NCI-H1105 treated with DMSO at 0.1 percent for 48 hours (cell line): ENCODE data around the gene SPC24.
"Not testable (repeated sequence)": the region's sequence is repeated elsewhere in the genome, so short reads cannot be mapped to it uniquely, and the experiment has no call there.

Experiments
- DNase-seq: peaks from one replicate; lab custom pipeline; 2025; lab: John Stamatoyannopoulos, UW

Gene SPC24

DNA sequence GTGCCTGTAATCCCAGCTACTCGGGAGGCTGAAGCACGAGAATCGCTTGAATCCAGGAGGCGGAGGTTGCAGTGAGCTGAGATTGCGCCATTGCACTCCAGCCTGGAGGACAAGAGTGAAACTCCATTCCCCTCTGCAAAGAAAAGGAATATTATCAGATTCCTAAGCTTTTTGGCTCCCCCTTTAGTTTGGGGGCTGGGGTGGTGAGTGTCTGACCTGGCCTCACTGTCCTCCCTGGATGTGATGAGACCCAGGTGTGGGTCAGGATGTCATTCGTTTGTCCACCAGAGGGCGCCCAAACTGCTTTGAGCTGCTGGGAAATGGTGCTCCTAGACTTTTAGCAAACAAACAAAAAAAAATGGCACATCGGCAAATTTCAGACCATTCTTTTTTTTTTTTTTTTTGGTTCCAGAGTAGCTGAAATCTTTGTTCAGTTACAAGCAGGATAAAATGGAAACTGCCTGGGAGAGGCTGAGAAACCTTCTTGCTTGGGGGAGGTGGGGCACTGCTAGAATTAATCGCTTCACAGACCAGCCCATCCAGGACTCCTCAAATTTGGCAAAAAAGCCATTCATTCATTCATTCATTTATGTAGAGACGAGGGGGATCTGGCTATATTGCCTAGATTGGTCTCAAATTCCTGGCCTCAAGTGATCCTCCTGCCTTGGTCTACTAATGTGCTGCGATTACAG, 29.4 kb downstream of the SPC24 start:
- peak; percentile 71 for DNase-seq

DNA sequence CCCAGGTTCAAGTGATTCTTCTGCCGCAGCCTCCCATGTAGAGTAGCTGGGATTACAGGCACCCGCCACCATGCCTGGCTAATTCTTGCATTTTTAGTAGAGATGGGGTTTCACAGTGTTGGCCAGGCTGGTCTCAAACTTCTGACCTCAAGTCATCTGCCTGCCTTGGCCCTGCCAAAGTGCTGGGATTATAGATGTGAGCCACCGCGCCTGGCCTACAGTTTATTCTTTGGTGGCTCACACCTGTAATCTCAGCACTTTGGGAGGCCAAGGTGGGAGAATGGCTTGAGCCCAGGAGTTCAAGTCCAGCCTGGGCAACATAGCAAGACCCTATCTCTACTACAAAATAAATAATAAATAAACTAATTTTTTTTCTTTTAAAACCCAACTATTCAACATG, 31.4 kb downstream of the SPC24 start:
- DNase-seq, result not testable (repeated sequence)

DNA sequence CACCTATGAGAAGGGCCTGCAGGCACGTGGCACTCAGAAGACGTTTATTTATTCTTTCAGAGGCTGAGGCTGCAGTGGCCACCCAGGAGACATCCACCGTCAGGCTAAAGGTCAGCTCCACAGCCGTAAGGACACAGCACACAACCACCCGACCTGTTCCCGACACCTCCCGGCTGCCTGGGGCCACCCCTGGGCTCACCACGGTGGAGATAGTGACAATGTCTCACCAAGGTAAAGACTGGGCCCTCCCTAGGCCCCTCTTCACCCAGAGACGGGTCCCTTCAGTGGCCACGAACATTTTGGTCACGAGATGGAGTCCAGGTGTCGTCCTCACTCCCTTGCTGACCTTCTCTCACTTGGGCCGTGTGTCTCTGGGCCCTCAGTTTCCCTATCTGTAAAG, 32.5 kb downstream of the SPC24 start:
- DNase-seq, result no peak

DNA sequence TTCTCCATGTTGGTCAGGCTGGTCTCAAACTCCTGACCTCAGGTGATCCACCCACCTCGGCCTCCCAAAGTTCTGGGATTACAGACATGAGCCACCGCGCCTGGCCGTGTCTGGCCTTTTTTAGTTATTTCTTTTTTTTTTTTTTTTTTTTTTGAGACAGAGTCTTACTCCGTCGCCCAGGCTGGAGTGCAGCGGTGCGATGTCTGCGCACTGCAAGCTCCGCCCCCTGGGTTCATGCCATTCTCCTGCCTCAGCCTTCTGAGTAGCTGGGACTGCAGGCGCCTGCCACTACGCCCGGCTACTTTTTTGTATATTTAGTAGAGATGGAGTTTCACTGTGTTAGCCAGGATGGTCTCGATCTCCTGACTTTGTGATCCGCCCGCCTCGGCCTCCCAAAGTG, 33.6 kb downstream of the SPC24 start:
- not testable (repeated sequence) for DNase-seq

DNA sequence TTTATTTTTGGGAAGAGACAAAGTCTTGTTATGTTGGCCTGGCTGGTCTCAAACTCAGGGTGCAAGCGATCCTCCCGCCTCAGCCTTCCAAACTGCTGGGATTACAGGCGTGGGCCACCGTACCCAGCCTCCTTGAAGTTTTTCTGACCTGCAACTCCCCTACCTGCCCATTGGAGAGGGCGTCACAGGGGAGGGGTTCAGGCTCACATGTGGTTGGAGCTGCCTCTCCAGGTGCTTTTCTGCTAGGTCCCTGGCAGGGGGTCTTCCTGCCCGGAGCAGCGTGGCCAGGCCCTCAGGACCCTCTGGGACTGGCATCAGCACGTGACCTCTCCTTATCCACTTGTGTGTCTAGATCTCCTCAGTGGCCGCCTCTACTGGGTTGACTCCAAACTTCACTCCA, 39.1 kb downstream of the SPC24 start:
- DNase-seq, result no peak

DNA sequence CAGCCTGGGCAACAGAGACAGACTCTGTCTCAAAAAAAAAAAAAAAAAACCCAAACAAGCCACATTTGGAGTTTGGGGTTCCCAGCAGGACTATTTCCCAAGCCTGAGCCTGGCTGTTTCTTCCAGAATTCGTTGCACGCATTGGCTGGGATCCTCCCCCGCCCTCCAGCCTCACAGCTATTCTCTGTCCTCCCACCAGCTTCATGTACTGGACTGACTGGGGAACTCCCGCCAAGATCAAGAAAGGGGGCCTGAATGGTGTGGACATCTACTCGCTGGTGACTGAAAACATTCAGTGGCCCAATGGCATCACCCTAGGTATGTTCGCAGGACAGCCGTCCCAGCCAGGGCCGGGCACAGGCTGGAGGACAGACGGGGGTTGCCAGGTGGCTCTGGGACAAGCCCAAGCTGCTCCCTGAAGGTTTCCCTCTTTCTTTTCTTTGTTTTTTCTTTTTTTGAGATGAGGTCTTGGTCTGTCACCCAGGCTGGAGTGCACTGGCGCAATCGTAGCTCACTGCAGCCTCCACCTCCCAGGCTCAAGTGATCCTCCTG, 39.6 kb downstream of the SPC24 start:
- no peak for DNase-seq

DNA sequence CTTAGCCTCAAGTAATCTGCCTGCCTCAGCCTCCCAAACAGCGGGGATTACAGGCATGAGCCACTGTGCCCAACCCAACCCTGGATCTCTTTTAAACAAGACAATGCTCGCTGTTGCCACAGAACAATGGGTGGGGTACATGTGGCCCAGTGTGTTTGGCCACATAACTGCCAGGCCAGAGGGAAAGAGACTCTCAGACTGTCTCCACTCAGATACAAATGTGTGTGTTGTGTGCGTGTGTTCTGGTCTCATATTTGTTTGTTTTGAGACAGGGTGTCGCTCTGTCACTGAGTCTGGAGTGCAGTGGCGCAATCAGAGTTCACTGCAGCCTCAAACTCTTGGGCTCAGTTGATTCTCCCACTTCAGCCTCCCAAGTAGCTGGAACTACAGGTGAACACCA, 40.5 kb downstream of the SPC24 start:
- no peak for DNase-seq

DNA sequence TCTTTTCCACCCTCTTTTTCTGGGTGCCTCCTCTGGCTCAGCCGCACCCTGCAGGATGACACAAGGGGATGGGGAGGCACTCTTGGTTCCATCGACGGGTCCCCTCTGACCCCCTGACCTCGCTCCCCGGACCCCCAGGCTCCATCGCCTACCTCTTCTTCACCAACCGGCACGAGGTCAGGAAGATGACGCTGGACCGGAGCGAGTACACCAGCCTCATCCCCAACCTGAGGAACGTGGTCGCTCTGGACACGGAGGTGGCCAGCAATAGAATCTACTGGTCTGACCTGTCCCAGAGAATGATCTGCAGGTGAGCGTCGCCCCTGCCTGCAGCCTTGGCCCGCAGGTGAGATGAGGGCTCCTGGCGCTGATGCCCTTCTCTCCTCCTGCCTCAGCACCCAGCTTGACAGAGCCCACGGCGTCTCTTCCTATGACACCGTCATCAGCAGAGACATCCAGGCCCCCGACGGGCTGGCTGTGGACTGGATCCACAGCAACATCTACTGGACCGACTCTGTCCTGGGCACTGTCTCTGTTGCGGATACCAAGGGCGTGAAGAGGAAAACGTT, 42.4 kb downstream of the SPC24 start:
- DNase-seq, result no peak

DNA sequence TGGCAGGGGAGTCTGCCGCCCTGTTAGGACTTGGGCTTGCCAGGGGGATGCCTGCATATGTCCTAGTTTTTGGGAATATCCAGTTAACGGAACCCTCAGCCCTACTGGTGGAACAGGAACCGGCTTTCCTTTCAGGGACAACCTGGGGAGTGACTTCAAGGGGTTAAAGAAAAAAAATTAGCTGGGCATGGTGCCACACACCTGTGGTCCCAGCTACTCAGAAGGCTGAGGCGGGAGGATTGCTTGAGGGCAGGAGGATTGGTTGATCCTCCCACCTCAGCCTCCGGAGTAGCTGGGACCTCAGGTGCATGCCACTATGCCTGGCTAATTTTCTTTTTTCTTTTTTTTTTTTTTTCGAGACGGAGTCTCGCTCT, 43.8 kb downstream of the SPC24 start:
- DNase-seq, result peak; percentile 1

DNA sequence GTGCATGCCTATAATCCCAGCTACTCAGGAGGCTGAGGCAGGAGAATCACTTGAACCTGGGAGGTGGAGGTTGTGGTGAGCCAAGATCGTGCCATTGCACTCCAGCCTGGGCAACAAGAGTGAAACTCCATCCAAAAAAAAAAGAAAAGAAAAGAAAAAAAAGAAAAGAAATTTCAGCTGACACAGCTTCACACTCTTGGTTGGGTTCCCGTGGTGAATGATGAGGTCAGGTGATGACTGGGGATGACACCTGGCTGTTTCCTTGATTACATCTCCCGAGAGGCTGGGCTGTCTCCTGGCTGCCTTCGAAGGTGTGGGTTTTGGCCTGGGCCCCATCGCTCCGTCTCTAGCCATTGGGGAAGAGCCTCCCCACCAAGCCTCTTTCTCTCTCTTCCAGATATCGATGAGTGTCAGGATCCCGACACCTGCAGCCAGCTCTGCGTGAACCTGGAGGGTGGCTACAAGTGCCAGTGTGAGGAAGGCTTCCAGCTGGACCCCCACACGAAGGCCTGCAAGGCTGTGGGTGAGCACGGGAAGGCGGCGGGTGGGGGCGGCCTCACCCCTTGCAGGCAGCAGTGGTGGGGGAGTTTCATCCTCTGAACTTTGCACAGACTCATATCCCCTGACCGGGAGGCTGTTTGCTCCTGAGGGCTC, 44.3 kb downstream of the SPC24 start:
- DNase-seq, result no peak

DNA sequence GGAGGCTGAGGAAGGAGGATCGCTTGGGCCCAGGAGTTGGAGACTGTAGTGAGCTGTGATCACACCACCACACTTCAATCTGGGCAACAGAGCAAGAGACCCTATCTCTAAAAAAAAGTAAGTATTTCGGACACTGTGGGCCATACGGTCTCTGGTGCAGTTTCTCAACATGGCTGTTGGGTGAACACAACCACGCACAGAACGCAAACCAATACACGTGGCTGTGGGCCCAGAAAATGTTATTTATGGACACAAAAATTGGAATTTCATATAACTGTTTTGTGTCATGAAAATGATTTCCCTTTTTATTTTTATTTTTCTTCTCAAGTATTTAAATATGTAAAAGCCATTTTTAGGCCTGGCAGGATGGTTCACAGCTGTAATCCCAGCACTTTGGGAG, 46.8 kb downstream of the SPC24 start:
- DNase-seq, result no peak

DNA sequence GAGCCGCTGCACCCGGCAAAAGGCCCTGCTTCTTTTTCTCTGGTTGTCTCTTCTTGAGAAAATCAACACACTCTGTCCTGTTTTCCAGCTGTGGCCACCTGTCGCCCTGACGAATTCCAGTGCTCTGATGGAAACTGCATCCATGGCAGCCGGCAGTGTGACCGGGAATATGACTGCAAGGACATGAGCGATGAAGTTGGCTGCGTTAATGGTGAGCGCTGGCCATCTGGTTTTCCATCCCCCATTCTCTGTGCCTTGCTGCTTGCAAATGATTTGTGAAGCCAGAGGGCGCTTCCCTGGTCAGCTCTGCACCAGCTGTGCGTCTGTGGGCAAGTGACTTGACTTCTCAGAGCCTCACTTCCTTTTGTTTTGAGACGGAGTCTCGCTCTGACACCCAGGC, 49.1 kb downstream of the SPC24 start:
- no peak for DNase-seq

DNA sequence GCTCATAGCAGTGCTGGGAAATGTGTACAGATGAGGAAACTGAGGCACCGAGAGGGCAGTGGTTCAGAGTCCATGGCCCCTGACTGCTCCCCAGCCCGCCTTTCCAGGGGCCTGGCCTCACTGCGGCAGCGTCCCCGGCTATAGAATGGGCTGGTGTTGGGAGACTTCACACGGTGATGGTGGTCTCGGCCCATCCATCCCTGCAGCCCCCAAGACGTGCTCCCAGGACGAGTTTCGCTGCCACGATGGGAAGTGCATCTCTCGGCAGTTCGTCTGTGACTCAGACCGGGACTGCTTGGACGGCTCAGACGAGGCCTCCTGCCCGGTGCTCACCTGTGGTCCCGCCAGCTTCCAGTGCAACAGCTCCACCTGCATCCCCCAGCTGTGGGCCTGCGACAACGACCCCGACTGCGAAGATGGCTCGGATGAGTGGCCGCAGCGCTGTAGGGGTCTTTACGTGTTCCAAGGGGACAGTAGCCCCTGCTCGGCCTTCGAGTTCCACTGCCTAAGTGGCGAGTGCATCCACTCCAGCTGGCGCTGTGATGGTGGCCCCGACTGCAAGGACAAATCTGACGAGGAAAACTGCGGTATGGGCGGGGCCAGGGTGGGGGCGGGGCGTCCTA, 50.5 kb downstream of the SPC24 start:
- DNase-seq, result no peak

DNA sequence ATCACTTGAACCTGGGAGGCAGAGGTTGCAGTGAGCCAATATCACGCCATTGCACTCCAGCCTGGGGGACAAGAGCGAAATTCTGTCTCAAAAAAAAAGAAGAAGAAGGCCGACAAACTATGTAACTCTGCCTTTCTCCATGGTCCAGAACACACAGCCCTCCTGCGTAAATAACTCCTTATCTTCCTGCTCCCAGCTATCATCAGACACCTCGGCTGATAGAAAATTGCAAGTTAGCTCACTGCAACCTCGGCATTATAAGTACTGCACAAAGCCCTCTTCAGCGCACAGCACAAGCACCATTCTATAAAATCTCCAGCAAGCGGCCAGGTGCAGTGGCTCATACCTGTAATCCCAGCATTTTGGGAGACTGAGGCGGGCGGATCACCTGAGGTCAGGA, 51.9 kb downstream of the SPC24 start:
- not testable (repeated sequence) for DNase-seq

DNA sequence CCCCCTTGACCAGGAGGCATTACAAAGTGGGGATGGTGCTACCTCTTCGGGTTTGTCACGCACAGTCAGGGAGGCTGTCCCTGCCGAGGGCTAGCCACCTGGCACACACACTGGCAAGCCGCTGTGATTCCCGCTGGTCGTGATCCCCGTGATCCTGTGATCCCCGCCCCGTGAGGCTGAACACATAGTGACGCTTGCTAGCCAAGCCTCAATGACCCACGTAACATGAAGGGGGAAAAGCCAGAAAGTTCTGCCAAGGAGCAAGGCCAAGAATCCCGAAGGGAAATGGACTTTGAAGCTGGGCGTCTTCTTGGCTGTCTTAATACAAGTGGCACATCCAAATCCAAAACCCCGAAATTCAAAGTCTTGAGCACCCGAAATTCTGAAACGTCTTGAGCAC, 52.6 kb downstream of the SPC24 start:
- DNase-seq, result no peak

DNA sequence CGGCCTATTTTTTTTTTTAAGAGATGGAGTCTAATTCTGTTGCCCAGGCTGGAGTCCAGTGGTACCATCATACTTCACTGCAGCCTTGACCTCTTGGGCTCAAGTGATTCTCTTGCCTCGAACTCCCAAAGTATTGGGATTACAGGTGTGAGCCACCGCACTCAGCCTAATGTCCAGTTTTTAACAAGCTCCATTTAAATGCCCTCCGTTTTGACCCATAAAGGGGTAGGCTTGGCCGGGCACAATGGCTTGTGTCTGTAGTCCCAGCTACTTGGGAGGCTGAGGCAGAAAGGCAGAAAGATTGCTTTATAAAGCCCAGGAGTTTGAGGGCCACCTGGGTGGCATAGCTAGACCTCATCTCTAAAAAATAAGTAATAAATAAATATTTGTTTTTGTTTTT, 54.5 kb downstream of the SPC24 start:
- DNase-seq, result no peak

DNA sequence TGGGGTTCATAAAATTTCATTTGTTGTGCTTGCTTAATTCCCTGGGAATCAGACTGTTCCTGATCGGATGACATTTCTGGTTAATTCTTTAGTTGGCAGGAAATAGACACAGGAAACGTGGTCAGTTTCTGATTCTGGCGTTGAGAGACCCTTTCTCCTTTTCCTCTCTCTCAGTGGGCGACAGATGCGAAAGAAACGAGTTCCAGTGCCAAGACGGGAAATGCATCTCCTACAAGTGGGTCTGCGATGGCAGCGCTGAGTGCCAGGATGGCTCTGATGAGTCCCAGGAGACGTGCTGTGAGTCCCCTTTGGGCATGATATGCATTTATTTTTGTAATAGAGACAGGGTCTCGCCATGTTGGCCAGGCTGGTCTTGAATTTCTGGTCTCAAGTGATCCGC, 55.5 kb downstream of the SPC24 start:
- no peak for DNase-seq

DNA sequence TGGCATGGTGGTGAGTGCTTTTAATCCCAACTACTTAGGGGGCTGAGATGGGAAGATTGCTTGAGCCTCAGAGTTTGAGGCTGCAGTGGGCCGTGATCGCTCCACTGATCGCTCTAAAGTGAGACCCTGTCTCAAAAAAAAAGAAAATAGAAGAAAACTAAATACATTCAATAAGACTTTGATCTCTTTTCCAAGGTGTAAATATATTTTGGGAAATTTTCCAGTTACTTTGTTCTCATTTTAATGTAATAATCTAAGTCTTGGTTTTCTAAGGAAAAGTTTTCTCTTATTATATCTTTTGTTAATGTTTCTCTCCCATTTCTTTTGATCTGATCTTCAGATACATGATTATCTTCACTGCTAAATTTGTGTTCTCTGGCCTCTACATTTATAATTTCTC, 56.7 kb downstream of the SPC24 start:
- DNase-seq, result no peak

DNA sequence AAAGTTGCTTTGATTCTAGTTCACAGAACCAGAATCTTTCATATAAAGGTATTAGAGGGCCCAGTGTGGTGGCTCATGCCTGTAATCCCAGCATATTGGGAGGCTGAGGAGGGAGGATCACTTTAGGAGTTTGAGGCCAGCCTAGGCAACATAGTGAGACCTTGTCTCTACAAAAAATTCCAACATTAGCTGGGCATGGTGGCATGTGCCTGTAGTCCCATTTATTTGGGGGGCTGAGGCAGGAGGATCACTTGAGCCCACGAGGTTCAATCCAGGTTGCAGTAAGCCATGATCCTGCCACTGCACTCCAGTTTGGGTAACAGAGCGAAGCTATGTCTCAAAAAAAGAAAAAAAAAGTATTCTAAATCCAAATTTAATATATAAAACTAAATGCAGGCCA, 57.3 kb downstream of the SPC24 start:
- DNase-seq, result no peak

DNA sequence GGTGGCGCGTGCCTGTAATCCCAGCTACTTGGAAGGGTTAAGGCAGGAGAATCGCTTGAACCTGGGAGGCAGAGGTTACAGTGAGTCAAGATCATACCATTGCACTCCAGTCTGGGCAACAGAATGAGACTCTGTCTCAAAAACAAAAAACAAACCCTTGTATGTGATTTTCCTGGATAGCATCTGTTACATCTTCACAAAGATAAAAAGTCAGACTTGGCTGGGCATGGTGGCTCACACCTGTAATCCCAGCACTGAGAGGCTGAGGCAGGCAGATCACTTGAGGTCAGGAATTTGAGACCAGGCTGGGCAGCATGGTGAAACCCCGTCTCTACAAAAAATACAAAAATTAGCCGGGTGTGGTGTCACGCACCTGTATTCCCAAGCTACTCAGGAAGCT, 58.2 kb downstream of the SPC24 start:
- not testable (repeated sequence) for DNase-seq

DNA sequence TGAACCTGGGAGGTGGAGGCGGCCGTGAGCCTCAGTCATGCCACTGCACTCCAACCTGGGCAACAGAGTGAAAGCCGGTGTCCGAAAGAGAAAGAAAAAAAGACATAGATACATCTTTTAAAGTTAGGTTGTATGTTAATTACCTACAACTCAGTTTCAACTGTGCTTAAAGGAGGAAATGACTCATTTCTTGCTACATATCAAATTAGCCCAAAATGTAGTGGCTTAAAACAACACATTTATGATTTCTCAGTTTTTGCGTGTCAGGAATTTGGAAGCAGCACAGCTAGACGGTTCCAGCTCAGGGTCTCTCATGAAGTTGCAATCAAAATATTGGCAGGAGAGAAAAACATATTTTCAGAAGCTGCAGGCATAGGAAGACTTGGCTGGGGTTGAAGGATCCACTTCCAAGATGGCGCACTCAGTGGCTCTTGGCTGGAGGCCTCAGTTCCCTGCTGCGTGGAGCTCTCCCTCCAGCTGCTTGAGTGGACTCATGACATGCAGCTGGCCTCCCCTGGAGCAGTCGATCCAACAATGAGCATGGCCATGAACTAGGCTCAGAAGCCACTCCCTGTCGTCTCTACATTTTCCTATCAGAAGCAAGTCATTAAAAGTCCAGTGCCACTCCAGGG, 59.3 kb downstream of the SPC24 start:
- DNase-seq, result no peak
